Stimulated activated naive CD4-positive, alpha-beta T cell treated with Interleukin-2 at 50 U/mL for 16 hours (primary cell): ENCODE data around the gene ARGLU1.
A peak's percentile ranks its signal among the peaks of the same experiment; 100 is the strongest.

Source experiments
- DNase-seq: peaks from one replicate; lab custom pipeline; 2025; lab: John Stamatoyannopoulos, UW

ARGLU1 gene

DNA sequence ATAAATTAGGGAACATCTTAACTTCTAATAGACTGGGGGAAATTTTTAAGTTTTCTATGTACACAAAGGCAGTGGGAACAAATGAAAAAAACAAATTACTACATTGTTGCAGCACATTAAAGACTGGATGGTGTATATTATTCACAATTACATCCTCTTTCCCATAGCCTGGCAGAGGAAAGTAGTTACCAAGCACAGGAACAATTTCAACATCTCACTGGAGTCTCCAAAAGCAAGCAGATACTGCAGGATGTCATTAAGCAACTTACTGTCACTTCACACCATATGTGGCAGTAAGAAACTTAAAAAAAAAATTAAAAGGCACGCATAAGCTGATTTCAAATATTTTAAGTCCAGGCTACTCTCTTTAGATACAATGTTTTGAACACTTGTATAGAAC lies 26.1 kb downstream of the ARGLU1 start:
- DNase-seq, result no peak

DNA sequence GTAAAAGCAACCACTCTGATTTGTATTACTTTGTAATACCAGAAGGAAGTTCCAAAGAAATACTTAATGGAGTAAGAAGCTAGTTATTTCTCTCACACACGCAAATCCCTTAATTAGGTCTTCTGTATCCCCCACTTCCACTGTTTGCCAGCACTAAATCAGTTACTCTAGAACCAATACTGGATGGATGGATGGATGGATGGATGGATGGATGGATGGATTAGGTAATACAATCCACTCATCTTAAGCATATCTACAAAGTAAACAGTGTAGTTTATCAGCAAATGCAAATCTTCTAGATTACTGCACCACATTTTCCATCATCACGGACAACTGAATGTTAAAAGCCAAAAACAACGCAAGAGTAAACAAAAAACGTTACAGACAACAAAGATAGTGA lies 27.3 kb downstream of the ARGLU1 start:
- DNase-seq, result no peak

- DNase-seq, result no peak
These were observed 30.4 kb downstream of the ARGLU1 start for GRCh38 chr13:106537521-106537920.

DNA sequence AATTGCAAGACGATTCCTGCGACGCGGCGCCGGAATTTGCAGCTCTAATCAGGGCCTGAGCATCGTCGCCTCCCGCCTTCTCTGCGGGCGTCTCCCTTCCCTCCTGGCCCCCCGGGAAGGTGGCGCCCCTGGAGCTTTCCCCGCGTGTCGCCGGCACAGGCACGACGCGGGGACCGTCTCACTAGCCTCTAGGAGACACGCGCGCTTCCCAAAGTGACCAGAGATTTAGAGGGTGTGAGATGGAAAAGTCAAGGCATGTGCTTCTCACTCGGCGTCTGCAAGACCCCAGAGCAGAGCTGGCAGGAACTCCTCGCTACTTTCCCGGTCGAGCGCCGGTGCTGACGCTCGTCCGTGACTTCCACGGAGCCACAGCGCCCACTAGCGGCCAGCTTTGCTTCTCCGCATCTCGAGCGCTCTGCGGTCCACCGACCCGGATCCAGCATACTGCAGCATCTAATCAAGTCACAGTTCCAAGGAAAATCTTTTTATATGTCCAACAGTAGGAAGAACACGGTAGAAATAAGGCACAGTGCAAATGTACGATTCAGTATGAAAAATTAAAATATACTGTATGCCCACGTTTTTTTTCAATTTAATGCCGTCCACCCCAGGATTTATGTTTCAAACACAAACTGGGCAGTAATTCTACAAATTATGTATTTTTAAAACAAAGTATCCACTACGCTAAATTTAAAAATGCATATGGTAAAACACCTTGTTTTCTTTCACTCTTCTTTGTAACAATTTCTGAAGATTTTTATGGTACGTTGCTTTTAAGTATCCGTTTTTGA lies 31.5 kb downstream of the ARGLU1 start:
- DNase-seq, result peak; percentile 84

DNA sequence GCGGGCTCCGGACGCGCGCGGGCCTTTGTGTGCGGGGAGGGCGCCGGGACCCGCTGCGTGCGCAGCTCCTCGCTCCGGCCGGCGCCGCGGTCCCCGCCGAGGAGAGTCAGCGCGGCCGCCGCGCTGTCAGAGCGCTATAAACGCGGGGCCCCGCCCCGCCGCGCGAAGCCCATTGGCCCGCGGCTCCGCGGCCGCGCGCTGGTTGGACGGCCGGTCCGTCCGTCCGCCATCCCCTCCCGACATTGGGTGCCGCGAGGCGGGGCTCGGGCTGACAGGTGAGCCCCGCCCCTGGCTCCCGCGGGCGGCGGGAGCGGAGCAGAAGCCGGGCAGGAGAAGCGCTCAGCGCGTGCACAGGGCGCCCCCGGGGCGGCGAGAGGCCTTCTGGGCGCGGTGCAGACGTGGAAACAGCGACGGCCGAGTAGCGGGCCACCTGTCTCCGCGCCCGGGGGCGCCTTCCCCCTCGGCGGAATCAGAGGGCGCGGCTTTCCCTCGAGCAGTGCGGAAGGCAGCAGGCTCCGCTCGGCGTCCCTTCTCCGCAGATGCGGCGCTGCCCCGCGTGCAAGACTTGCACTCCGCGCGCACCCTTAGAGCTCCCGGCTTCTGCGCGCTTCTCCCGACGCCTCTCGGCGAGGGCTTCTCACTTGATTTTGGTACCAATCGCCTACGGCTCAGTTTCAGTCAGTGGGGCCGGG lies 32.2 kb downstream of the ARGLU1 start, which contains the start of gene EFNB2:
Gene EFNB2, minus strand, starts transcription at position 111 of the 692 bp plus-strand sequence. CDS start 698 bp downstream, outside the sequence.
- DNase-seq, result peak; percentile 82

GRCh38 chr13:106534639-106535551 lies 33.0 kb downstream of the ARGLU1 start:
- DNase-seq, result no peak

DNA sequence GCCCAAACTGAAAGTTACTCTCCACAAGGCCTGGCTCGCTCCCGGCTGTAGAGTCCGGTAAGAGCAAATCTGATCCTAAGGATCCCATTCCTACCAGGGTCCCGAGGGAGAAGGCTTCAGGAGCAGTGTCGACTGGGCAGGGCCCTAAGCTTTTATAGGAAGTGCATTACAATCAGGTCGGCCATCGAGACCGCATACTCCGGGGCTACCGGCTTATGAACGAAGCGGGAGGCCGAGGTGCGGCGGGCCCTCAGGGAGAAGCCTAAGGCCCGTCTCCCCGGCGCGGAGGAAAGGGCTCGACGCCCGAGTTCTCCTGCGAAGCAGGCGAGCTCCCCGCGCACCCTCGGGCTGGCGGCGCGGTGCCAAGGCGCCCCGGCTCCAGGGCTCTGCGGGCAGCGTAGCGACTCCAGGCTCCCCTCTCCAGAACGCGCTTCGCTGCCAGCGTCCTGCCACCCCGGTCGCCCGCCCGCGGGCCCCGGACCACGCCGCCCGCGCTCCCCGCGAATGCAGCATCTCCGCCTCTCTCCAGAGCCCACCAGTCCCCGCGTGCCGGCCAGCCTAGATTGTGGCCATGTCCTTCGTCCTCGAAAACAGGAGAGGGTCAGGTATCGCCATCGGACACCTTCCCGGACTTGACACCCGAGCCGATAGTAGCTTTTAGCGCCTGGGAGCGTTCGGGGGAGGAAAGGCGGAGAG lies 33.8 kb downstream of the ARGLU1 start:
- no peak for DNase-seq

DNA sequence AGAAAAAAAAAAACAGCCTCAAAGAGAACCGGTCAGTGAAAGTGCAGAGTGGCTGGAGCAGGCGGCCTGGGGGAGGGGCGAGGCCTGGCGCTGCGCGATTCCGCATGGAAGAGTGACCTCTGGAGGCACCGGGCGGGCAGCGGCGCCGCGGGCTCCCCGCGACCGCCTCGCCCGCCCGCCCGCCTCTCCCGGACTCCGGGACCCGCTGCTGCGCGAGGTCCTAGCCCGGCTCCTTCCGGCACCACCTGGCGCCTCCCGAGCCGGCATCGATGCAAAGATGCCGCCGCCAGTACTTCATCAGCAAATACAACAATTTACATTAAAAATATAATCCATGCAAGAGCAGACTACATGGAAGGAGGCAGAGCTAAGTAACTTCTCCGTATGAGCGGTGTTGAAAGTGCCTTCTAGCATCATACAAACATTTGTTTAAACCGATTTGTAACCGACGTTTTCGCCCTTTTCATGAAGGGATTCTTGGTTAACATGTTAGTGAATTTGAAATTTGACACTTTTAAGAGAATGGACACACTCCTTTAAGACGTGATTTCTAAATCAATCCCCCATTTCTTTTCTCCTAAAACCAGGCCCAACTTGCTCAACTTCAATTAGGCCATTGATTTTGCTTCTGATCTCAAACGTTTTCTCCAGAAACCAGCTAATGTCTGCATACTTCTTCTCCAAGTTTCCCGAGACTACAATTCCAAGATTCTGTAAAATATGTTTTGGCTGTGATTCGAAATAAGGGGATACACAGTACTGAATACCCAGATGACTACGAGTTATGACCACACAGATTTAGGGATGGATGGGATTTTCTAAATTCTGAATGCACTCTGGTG lies 34.6 kb downstream of the ARGLU1 start:
- no peak for DNase-seq

- no peak for DNase-seq
These were observed 35.6 kb downstream of the ARGLU1 start for GRCh38 chr13:106532111-106532929.

- no peak for DNase-seq
These were observed 36.9 kb downstream of the ARGLU1 start for GRCh38 chr13:106530980-106531481.

DNA sequence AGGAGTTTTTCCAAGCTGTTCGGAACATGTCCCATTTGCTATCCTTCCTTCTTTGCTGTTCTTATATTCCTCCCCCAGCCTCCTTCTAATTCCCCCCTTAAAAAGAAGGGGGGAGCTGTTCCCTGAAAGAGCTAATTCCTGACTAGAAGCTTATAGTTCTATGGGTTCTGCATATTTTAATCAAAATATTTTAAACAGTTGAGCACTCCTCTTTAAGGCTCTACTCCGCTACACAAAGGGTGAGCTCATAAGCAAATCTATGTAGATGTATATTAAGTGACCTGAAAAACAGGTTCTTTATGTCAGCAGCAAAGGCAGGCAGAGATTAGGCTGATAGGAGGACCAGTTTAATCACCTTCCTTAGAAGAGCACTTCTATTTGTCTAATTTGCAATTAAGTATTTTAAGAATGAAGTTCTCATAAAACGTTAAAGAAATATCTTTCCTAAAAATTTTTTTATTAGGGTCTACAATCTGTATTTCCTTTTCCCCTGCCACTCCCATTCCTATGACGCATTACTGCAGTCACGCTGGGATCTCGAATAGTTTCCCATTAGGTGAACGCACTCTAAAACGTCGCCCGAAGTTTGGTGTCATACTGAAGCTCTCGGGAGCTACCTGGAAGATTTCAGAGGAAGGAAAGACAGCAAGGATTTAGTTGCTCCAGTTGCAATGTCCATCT lies 37.6 kb downstream of the ARGLU1 start:
- no peak for DNase-seq

DNA sequence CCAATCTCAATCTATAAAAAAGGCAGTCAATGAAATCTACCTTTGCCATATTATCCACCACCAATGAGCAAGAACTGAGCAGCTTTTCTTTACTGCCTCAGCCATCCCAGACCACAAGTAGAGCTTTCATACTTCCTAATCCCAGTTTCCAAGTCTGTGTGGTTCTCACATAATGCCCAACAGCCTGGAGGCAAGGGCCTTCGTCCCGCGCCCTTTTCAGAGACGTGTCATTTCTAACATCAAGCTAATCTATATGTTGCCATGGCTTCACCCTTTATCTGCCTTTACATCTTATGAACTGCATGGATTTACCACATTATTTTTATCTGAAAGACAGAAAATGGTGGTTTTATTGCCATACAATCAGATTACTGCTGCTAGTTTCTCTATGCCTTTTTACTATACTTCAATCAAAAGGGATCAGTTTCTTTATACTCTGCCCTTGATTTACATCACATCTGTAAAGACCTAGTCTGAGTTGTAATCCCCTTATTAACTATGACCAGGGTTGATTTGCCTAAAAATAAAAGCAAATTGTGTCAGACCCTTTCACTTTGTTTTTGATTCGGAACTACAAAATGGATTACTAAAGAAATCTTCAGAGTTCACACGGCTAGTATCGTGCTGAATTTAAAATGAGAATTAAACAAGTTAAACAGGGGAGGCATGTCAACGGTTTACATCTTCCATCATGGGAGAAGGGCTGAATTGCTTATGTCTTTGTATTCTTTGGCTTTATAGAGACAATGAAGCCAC lies 38.3 kb downstream of the ARGLU1 start:
- no peak for DNase-seq

- no peak for DNase-seq
These were observed 39.1 kb downstream of the ARGLU1 start for GRCh38 chr13:106528718-106529414.

DNA sequence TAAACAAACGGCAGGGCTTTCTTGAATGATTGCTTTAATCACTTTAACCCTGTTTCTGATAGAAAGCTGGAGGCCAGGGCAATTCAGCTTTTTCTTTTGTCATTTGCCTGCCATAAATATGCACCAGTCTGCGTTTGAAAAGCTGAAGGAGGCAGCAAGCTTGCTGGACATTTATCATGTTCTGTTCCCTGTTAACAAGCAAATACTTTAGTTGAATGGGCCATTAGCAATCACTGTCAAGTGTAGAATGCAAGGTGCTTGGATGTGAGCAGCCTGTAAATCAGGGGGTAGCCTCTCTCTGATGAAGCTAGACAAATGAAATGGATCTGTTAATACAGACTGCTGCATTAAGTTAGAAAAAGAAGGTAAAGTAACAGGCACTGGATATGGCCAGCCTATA lies 40.1 kb downstream of the ARGLU1 start:
- no peak for DNase-seq

- DNase-seq, result no peak
These were observed 40.5 kb downstream of the ARGLU1 start for GRCh38 chr13:106527445-106527801.

DNA sequence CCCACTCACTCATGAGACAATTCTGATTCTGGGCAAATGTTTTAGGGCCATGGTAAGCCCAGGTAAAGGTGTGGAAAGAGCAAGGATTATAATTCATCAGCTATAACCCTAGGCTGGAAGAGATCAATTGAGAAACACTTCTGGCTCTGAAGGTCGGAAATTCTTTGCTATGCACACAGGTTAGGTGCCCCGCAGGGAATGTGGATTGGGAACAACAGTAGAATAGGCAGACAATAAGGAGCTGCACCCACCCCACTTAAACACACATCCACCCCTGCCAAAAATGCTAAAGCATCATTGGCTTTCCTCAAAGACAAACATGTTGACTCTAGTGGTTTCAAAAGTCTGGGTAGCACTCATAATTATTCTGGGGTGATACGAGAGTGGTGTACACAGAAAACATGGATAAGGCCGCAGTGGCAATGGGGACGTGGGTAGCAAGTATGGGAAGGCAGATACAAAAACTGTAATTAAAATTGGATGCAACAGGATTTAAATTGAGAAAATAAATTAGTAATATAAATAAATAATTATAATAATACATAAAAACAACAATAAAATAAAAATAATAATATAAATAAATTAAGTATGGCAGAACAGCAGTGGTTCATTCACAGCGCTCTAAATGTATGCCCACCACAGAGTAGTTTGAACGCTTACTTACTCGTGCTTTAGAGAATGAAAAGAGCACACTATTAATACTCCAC lies 41.0 kb downstream of the ARGLU1 start:
- DNase-seq, result no peak

GRCh38 chr13:106525865-106526264 lies 42.1 kb downstream of the ARGLU1 start:
- DNase-seq, result no peak
